ENCODE data around the gene SPDYE2.
"Not testable (repeated sequence)": the region's sequence is repeated elsewhere in the genome, so short reads cannot be mapped to it uniquely, and the experiment has no call there.

Gene SPDYE2

DNA sequence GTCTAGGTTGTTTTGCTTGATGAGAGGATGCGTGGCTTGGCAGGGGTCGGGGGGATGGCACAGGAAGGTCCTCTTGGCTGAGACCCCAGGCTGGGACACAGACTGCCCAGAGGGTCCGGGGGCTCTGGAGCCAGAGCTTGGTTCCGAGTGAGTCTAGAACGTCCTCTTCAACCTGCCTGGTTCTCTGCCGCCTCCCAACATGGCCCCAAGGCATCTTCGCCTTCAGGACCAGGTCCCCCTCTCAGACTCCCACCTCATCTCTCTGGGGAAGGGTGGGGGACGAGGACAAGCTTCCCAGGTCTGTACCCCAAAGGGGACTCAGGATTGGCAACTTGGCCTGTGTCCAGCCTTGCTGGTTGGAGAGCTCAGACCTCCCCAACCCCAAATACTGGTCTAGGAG, 8.9 kb upstream of the SPDYE2 start:
- not testable (repeated sequence) for DNase-seq

DNA sequence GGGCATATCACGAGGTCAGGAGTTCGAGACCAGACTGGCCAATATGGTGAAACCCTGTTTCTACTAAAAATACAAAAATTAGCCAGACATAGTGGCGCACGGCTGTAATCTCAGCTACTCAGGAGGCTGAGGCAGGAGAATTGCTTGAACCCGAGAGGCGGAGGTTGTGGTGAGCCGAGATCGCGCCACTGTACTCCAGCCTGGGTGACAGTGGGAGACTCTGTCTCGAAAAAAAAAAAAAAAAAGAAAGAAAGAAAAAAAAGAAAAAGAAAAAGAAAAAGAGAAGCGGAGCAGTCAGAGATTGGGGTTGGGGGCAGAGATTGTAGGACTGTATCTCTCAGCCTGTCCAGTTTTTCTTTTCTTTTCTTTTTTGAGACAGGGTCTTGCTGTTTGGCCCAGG, 8.3 kb upstream of the SPDYE2 start:
- DNase-seq = not testable (repeated sequence)

DNA sequence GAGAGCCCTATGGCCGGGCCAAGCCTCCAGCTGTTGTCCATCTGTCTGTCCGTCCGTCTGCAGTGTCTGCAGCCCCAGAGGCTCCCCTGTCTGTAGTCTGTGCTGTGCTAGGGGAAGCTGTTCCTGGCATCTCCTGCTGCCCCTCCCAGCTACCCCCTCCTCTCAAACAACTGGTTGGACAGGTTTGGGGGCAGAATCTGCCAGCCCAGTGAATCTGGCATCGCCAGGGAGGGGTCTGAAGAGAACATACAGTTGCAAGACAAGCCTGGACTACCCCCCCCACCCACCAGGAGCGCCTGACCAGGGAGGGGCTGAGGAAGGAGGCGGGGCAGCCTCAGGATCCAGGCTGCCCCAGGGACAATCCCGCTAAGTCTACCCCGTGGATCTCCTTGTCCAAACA, 7.4 kb upstream of the SPDYE2 start, which contains the start of gene UPK3BL2:
UPK3BL2 (minus strand) TSS at position 101 of the 400 bp plus-strand sequence; CDS start at position 41, 60 bp downstream.
- not testable (repeated sequence) for DNase-seq

DNA sequence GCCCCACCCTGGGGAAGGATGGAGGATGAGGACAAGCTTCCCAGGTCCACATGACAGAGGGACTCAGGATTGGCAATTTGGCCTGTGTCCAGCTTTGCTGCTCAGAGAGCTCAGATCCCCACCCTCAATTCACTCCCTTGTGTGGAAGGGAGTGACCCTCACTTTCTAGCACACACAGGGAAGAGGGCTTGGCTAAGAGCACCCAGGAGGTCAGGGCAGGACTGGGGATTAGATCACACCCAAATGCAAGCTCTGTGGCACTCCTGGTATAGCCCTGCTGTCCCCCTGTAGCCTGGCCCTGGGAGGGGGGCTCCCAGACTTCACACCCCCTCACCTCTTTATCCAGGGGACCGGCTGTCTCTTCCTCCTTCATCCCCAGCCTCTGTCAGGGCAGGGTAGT, 6.7 kb upstream of the SPDYE2 start:
- not testable (repeated sequence) for DNase-seq

DNA sequence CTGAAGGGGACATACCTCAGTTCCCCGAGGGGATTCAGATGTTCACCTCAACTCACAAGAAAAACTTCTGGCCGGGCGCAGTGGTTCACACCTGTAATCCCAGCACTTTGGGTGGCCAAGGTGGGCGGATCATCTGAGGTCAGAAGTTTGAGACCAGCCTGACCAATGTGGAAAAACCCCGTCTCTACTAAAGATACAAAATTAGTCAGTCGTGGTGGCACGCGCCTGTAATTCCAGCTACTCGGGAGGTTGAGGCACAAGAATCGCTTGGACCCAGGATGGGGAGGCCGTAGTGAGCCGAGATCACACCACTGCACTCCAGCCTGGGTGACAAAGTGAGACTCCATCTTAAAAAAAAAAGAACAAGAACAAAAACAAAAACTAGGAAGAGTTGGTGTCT, 5.7 kb upstream of the SPDYE2 start:
- DNase-seq = not testable (repeated sequence)

DNA sequence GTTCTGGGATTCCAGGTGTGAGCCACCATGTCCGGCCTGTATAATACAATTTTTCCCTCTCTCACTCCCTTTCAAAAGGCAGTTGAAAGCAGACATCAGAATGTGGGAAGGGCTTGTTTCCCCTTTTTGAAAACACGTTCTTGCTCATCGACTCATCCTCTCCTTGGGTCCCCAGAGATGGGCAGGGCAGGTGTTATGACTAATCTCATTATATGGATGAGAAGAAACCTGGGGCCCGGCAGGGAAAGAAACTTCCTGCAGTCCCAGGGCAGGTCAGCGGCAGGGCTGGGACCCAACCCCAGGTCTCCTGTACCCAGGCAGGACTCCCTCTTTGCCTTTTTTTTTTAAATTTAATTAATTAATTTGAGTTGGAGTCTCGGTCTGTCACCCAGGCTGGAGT, 4.7 kb upstream of the SPDYE2 start:
- DNase-seq = not testable (repeated sequence)

DNA sequence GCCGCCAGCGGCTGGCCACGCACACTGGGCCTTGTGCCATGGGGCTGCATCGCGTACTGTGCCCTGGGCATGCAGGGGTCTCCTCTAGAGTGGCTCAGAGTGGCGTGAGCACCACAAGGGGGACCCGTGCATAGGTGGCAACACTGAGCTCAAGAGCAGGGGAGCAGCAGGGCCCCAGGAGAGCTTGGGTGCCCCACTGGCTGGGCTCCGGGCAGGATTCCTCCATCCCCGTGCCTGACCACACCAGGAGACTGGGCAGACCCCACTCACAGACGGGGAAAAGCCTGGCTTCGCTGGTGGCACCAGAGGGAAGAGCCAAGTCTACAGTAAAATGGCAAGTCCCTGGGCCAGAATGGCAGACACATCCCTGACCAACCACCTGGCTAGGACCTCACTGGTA, 17.6 kb downstream of the SPDYE2 start:
- not testable (repeated sequence) for DNase-seq

DNA sequence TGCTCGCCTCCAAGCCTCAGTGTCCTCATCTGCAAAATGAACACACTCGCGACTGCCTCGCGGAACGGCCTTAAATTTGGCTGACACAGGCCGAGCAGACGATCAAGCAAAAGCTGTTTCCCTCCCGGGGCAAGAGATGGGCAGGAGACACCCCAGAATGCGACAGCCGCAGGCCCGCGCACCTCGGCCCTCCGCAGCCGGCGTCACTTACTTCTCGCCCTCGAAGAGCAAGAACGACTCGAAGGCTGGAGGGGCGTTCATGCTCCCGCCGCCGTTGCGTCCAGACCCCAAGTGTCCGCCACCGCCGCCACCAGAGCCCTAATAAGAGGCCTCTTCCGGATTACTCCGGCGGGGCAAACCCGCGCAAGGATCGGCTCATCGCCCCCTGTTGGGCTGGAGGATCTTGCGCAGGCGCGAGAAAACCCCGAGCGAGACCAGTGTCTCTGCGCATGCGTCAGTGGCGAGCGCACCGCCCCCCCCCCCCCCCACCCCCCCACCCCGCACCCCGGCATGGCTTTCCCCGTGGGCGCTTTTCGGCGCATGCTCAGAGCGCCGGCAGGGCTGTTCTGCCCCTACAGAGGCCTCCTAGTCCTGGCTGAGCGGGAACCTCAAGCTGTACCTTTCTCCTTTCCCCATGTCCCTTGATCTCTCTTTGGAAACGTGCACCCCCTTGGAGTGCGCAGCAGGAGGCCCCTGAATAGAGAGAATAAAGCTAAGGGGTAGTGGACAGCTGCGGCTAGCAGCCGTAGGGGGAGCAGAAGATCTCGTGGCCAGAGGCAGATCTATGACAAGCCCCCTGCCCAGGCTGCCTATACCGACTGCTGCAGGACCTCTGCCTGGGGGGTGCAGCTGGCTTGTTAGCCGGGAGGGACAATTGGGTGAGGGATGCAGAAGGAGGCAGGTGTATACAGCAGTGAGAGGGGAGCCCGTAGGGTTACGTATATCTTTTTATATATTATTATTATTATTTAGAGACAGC, 21.5 kb downstream of the SPDYE2 start, which contains the start of gene POLR2J3:
POLR2J3 (minus strand) TSS at position 323 of the 979 bp plus-strand sequence; CDS start at position 261, 62 bp downstream.
- not testable (repeated sequence) for DNase-seq

DNA sequence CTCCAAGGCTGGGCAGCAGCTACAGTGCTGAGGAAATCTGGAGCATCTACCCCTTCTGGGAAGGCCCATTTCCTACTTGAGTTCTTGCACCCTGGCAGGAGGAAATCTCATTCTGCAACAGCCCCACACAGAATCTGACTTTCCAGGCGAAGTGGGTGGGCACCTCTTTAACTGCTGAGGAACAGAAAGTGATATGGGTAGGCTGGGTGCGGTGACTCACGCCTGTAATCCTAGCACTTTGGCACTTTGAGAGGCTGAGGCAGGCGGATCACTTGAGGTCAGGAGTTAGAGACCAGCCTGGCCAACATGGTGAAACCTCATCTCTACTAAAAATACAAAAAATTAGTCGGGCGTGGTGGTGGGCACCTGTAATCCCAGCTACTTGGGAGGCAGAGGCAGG, 23.6 kb downstream of the SPDYE2 start:
- not testable (repeated sequence) for DNase-seq

DNA sequence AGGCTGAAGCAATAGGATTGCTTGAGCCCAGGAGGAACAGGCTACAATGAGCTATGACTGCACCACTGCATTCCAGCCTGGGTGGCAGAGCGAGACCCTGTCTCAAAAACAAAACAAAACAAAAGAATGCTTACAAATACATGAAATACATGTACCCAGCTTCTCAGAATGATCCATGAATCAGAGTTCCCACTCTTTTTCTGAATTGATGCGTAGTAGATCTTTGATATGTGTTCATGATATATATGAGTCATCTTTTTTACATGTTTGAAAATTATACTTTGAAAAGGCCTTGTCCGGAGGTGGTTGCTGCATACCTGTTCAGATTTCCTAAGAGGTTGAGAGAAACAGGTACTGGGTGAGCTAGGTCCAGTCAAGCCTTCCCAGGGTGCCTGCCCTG, 25.3 kb downstream of the SPDYE2 start:
- DNase-seq = not testable (repeated sequence)

DNA sequence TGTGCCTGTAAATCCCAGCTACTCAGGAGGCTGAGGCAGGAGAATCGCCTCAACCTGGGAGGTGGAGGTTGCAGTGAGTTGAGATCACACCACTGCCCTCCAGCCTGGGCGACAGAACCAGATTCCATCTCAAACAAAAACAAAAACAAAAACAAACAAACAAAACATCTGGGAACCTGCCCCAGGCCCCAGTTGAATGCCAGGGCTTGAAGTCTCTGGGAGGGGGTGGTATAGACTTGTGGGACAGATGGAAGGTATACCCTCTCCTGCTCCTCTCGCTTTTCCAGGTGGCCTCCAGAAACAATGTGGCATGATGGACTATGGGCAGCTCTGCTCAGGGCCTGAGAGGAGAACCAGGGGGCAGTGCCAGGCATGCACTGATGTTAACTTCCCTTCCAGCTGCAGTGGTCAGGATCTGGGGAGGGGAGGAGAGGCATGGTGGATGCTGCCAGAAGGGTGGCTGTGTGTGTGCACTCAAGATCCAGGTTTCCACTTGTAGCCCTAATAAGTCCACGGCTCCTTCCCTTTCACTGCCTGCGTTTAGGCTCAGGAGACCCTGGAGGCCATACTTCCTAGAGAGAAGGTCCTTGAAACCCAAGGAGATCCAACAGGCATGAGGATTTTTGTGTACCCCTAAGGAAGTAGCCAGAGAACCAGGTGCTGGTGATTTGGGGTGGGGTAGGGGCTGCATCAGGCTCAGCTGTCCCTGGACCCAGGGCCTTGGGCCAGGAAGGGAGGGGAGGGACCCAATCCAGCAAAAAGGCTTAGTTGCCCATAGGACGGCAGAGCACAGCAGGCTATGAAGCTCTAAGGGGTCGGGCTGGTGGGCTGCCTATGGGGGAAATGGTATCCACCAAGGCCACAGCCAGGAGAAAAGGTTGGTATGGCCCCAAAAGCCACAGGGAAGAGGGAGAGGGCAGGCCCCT, 26.6 kb downstream of the SPDYE2 start:
- DNase-seq = not testable (repeated sequence)

DNA sequence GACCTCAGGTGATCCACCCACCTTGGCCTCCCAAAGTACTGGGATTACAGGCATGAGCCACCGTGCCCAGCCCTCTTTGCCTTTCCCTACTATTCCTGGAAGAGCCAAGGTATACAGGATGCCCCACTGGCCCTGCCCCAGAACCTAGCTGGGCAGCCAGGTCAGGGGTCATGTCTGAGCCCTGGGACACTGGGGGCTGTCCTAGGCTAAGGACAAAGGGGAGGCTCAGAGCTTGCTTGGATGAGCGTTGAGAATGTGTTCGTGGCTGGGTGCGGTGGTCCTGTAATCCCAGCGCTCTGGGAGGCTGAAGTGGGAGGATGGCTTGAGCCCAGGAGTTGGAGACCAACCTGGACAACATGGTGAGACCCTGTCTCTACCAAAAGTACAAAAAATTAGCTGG, 27.5 kb downstream of the SPDYE2 start:
- DNase-seq = not testable (repeated sequence)

DNA sequence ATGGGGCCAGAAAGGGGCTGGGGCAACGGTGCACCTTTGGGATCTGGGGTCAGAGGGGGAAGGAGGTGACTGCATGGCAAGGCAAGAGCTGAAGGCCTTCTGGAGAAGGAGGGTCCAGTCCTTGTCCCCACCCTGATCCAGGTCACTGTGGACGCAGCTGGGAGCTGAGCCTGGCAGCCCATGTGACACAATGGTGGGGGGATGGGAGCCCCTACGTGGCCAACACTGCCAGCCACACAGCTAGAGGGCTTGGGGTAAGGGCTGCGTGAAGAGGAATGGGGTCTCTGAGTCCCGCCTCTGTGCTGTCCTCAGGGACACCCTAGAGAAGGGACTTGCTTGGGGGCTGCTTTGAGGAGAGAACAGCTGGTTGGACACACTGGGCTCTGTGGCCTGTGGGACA, 30.7 kb downstream of the SPDYE2 start:
- DNase-seq = not testable (repeated sequence)

DNA sequence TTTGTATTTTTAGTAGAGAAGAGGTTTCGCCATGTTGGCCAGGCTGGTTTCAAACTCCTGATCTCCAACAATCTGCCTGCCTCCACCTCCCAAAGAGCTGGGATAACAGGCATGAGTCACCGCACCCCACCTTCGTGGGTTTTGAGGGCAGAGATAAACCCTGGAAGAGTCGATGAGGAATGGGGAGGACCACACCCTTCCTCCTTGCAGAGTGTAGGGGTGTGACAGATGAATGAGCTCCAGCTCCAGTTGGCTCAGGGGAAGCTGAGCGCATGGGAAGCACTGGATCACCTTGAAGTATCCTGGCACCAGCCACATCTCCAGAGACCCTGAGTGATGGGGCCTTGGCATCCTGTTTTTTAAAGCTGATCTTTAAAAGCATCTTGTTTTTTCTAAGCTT, 32.5 kb downstream of the SPDYE2 start:
- DNase-seq = not testable (repeated sequence)

DNA sequence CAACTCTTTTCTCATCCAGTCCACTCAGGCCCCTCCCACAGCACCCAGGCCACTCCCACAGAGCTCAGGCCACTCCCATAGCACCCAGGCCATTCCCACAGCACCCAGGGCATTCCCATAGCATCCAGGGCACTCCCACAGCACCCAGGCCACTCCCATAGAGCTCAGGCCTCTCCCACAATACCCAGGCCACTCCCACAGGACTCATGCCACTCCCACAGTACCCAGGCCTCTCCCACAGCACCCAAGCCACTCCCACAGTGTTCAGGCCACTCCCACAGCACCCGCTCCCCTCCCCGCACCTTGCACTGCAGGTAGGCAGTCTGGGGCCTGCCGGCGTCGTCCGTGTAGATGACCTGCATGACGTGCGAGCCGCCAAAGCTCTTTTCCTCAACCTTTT, 38.8 kb downstream of the SPDYE2 start:
- DNase-seq = not testable (repeated sequence)

DNA sequence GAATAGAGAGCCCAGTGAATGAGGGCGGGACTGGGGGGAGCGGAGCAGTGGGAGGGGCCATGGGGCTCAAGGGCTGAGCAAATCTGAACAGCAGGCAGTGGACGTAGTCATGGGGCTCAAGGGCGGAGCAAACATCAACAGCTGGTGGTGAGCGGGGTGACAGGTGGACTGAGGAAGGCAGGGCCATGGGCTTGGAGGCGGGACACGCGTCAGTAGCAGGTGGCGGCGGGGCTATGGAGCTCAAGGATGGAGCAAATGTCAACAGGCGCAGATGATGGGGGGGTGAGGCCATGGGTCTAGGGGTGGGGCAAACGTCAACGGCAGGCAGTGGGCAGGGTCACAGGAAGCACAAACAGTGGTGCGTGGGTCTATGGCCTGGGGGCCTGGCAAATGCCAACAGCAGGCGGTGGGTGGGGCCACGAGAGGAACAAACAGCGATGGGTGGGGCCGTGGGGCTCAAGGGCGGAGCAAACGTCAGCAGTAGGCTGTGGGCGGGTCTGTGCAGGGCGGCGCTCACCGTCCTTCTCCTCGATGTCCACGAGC, 41.5 kb downstream of the SPDYE2 start:
- DNase-seq = not testable (repeated sequence)

DNA sequence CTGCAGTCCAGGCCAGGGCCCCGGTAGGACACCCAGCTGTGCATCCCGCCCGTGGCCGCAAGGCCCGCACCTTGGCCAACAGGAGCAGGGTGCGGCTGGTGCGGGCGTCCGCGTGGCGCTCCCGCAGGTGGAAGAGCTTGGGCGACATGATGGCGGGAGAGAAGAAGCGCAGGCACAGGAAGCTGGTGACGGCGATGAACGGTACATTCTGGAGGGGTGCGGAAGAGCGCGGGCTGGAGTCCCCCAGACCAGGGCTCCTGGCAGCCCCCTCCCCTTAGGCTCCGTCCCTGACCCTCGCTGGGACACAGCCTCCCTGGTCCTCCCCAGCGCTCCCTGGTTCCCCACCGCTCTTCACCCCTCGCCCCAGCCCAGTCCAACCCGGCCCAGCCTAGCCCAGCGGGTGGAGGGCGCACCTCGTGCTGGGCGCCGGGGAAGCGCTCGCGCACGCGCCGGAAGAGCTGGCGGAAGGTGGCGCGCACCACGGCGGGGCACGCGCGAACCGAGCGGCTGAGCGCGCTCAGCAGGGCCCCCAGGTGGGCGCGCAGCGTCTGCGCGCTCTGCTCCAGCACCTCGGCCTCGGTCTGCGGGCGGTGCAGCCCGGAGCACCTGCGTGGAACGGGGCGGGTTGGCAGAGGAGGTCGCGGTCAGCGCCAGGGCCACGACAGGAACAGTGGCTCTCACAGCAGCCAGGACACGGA, 42.8 kb downstream of the SPDYE2 start:
- DNase-seq = not testable (repeated sequence)

DNA sequence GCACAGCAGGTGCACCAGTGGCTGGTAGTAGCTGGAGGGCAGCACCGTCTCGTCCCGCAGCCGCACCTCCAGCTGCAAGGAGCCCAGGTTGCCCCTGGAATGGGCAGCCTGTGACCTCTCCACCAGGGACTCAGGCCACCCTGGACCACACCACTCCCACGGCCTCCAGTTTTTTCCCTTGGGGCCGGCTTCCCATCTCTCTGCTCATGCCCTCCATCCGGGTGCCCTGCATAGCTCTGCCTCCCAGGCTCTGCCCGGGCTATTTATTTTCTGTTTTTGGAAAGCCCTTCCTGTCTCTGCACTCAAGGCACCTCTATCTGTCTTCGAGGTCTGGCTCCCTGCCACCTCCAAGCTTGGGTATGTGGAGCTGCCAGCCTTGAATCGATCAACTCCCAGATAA, 45.0 kb downstream of the SPDYE2 start:
- not testable (repeated sequence) for DNase-seq

DNA sequence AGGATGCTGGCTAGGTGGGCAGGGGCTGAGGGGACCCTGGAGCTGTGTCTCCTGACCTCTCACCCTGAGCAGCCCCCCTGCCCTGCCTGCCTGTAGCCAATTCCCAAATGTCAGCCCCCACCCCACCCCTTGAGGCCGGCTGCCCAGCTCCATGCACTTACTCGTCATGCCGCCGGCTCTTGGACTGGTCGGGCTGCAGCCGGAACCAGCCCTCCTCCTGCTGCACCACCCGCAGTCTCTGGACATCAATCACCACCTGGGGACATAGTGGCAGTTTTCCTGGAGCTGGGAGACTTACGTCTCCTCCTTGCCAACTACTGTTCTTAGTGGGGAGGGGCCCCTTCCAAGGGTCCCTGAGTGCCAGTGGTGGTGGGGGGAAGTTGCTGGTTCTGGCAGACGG, 48.7 kb downstream of the SPDYE2 start:
- DNase-seq = not testable (repeated sequence)

DNA sequence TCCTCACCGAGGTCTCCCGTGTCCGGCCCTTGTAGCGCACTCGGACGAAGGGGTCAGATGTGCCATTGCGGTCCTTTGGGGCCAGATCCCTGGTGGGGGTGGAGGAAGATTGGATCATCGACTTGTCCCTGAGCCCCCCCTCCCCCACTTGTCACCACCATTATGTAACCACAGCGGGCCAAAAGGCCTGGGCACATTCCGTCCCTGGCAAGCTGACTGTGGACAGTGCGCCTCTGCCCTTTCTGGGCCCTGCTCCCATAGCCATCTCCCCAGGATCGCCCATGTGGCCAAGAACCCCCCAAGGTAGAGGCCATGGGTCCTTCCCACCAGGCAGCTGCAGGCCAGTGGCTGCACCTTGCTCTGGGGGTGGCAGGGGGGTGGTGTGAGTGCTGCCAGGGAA, 51.3 kb downstream of the SPDYE2 start:
- not testable (repeated sequence) for DNase-seq

DNA sequence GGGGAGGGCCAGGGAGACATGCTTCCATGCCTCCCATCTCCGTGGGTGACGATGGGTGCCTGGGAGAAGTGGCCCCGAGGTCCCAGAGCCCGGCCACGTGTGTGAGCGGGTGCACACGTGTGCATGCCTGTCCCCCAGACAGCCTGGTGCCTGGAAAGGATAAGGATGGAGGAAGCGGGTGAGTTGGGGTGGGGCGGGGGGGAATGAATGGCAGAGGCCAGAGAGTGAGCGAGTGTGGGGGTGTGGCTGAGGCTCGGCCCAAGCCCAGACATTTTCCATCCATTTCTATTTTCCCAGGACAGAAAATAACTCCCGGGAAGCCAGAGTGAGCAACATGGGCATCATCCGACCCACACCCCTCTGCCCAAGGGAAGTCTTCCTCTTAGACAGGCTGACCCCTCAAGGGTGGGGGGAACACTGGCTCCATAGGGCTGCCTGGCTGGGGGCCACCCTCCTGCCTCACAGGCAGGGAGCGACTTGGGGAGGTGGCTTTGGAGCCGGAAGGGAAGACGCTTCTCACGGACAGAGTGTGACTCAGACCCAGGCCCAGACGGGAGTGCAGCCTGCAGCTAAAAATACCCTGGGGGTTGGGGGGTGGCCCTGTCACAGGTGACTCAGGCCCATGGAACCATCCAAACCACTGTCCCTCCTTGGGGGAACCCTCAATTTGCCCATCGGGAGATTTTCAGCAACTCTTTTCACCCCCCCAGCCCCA, 53.6 kb downstream of the SPDYE2 start:
- not testable (repeated sequence) for DNase-seq

Data from amniotic stem cell (primary cell).